ENCODE results near the gene NDUFA13. TPM values are rescaled to one million over a fixed set of nuclear protein-coding genes. Genes with fewer than 3 reads are reported as not detected.

NDUFA13 gene
- total and polyA plus RNA-seq, 12 donors = 856 to 1,278 (median 1,153) TPM

GRCh38 chr19:19513682-19514081 lies 2.3 kb upstream of the NDUFA13 start:
- H3K36me3 ChIP-seq = peaks cover 0 to 5% (median 0%) of the 10 kb centered on the region in 9 donors
- intact Hi-C loops (cut with DNase I) = no loop called here
- 76 to 84% methylated on average over 17 of the region's 17 CpGs for WGBS, 2 donors
- no peaks in the 10 kb centered on the region for H3K27me3 ChIP-seq
- ATAC-seq (no peak), DNase-seq (no peak)
- H3K9me3 ChIP-seq = peaks cover 0 to 12% (median 0%) of the 10 kb centered on the region in 11 donors
- TF ChIP-seq, protein P1, sequence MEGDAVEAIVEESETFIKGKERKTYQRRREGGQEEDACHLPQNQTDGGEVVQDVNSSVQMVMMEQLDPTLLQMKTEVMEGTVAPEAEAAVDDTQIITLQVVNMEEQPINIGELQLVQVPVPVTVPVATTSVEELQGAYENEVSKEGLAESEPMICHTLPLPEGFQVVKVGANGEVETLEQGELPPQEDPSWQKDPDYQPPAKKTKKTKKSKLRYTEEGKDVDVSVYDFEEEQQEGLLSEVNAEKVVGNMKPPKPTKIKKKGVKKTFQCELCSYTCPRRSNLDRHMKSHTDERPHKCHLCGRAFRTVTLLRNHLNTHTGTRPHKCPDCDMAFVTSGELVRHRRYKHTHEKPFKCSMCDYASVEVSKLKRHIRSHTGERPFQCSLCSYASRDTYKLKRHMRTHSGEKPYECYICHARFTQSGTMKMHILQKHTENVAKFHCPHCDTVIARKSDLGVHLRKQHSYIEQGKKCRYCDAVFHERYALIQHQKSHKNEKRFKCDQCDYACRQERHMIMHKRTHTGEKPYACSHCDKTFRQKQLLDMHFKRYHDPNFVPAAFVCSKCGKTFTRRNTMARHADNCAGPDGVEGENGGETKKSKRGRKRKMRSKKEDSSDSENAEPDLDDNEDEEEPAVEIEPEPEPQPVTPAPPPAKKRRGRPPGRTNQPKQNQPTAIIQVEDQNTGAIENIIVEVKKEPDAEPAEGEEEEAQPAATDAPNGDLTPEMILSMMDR (IDR thresholded peaks at IDR 0.05) = no peak
- peaks cover 5 to 36% (median 27%) of the 10 kb centered on the region in 9 donors for H3K4me1 ChIP-seq
- peak overlapping the region in 1 of 10 donors; percentile 20 for H3K27ac ChIP-seq
- H3K4me3 ChIP-seq = peak overlapping the region in 9 of 10 donors; percentile 16 to 43 (median 33)

- peak overlapping the region in 1 of 10 donors; percentile 20 for H3K27ac ChIP-seq
- intact Hi-C loops (cut with DNase I) = no loop called here
- peak; percentile 85 to 93 for DNase-seq
- H3K36me3 ChIP-seq = peaks cover 0 to 9% (median 0%) of the 10 kb centered on the region in 9 donors
- H3K4me1 ChIP-seq = peaks cover 5 to 40% (median 29%) of the 10 kb centered on the region in 9 donors
- peaks cover 0 to 12% (median 0%) of the 10 kb centered on the region in 11 donors for H3K9me3 ChIP-seq
- H3K4me3 ChIP-seq = peak overlapping the region in 9 of 10 donors; percentile 16 to 43 (median 33)
- 8 to 17% methylated on average over 46 of the region's 46 CpGs for WGBS, 2 donors
- ATAC-seq = peak; percentile 21 to 62 (median 44)
- TF ChIP-seq, protein P1 (IDR thresholded peaks at IDR 0.05) = no peak
- no peaks in the 10 kb centered on the region for H3K27me3 ChIP-seq
Observed at GRCh38 chr19:19514215-19514657, 1.8 kb upstream of the NDUFA13 start.

- Histone ChIP-seq H3K27ac (peak within 1 kb of the TSS; percentile 73 to 94 (median 90)), H3K27me3 (no peaks in the 10 kb centered on the region), H3K36me3 (peaks cover 0 to 17% (median 0%) of the 10 kb centered on the region in 9 donors), H3K9me3 (peaks cover 0 to 12% (median 0%) of the 10 kb centered on the region in 11 donors), H3K4me1 (peaks cover 5 to 48% (median 32%) of the 10 kb centered on the region in 9 donors), H3K4me3 (peak within 1 kb of the TSS; percentile 56 to 97 (median 90))
- intact Hi-C loops (cut with DNase I) = no loop called here
- TF ChIP-seq, protein P1 (IDR thresholded peaks at IDR 0.05) = no peak
- DNase-seq (no peak), ATAC-seq (peak in 5 of 8 donors; percentile 0 to 31 (median 1))
- WGBS, 2 donors = 77 to 80% methylated on average over 74 of the region's 74 CpGs
Observed at GRCh38 chr19:19514881-19515641, 964 bp upstream of the NDUFA13 start, which contains the start of gene TSSK6. Gene TSSK6, minus strand, starts transcription at chr19:19515548. Its CDS starts 121 bp downstream, at chr19:19515427.

DNA sequence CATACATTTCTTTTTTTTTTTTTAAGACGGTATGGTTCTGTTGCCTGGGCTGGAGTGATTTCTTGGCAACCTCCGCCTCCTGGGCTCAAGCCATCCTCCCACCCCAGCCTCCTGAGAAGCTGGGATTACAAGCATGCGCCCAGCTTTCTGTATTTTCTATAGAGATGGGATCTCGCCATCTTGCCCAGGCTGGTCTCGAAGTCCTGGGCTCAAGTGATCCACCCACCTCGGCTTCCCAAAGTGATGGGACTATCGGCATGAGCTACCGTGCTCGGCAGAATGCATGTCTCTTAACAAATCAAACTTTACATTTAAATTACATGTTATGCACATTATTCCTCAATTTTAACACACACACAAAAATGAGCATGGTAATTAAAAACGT lies 1.2 kb downstream of the NDUFA13 start:
- 79 to 81% methylated on average over 10 of the region's 10 CpGs for WGBS, 2 donors
- H3K9me3 ChIP-seq = peaks cover 0 to 12% (median 0%) of the 10 kb centered on the region in 11 donors
- no peak for ATAC-seq
- H3K36me3 ChIP-seq = peaks cover 0 to 34% (median 0%) of the 10 kb centered on the region in 9 donors
- H3K27me3 ChIP-seq = no peaks in the 10 kb centered on the region
- DNase-seq = no peak
- TF ChIP-seq, protein P1 (IDR thresholded peaks at IDR 0.05) = no peak
- intact Hi-C loops (cut with DNase I) = no loop called here
- peak overlapping the region in 9 of 10 donors; percentile 56 to 97 (median 91) for H3K4me3 ChIP-seq
- peak overlapping the region in 1 of 10 donors; percentile 93 for H3K27ac ChIP-seq
- H3K4me1 ChIP-seq = peaks cover 5 to 52% (median 32%) of the 10 kb centered on the region in 9 donors

Measured in heart right ventricle (tissue), 16 donors.